Measurements from ENCODE around the gene STRBP.

DNA sequence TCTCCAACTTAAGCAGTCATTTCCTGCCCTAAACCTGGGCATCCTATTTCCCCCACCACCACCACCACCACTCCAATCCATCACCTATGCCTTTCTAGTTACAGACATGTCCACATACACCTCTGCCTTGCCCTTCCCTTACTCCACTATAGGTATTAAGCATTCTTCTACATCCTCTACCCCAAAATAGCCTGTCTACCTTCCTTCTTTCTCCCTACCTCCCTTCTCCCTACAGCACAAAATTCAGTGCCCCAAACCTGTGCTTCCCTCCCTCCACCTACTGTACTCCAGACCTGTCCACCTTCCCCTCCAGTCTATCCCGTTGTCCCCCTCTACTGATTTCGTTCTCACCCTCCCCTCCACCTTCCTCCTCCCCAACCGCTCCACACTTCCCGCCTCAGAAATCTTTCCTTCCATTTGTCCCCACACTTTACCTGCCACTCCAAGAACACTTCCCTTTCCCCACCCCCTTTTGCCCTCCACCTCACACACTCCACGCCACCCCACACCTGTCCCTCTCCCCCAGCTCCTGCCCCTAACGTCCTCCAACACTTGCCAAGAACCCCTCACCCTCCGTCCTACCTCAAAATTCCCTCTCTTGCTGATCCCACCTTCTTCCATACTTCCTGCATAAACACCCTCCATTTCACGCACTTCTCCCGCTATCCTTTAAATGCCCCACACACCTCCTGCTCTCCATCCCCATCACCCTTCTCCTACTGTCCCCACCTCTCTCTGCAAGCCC is 1.6 kb downstream of the STRBP start:
- TF ChIP-seq POLR2A (IDR thresholded peaks at IDR 0.05): no peak
- TF ChIP-seq, protein P1, sequence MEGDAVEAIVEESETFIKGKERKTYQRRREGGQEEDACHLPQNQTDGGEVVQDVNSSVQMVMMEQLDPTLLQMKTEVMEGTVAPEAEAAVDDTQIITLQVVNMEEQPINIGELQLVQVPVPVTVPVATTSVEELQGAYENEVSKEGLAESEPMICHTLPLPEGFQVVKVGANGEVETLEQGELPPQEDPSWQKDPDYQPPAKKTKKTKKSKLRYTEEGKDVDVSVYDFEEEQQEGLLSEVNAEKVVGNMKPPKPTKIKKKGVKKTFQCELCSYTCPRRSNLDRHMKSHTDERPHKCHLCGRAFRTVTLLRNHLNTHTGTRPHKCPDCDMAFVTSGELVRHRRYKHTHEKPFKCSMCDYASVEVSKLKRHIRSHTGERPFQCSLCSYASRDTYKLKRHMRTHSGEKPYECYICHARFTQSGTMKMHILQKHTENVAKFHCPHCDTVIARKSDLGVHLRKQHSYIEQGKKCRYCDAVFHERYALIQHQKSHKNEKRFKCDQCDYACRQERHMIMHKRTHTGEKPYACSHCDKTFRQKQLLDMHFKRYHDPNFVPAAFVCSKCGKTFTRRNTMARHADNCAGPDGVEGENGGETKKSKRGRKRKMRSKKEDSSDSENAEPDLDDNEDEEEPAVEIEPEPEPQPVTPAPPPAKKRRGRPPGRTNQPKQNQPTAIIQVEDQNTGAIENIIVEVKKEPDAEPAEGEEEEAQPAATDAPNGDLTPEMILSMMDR (IDR thresholded peaks at IDR 0.05): no peak
- TF ChIP-seq POLR2AphosphoS5 (IDR thresholded peaks at IDR 0.05): no peak
- no peak for TF ChIP-seq EP300 (IDR thresholded peaks at IDR 0.05)

Data from suprapubic skin (tissue), 4 donors.